MM.1S (cell line): Measurements from ENCODE around the gene LRRN2.

Source experiments
- DNase-seq: peaks from one replicate; pipeline ENCODE4 v3.0.0-alpha.2; 2015
- H2AFZ ChIP-seq: fragments of 300-600 bp; sonication (generic); 2 replicates; pipeline ENCODE4 v1.6.0; 2016; ENCODE audit warnings: antibody characterized with exemption, low read length
- H3F3A ChIP-seq: fragments of 300-600 bp; sonication (generic); 2 replicates; pipeline ENCODE4 v1.6.1; 2016; ENCODE audit warnings: mild to moderate bottlenecking, antibody characterized with exemption, low read length, moderate library complexity, mixed read lengths; ENCODE audit not compliant: insufficient read depth
- H3K27ac ChIP-seq: fragments of 300-600 bp; sonication (generic); 2 replicates; pipeline ENCODE4 v1.5.1; 2016; ENCODE audit warnings: mild to moderate bottlenecking, low read length
- H3K27me3 ChIP-seq: fragments of 300-600 bp; sonication (generic); replicated peaks from 2 replicates; pipeline ENCODE4 v1.6.0; 2016; ENCODE audit warnings: low read length; ENCODE audit not compliant: insufficient read depth
- H3K36me3 ChIP-seq: fragments of 300-600 bp; sonication (generic); replicated peaks from 2 replicates; pipeline ENCODE4 v1.6.1; 2016; ENCODE audit warnings: mild to moderate bottlenecking, low read length, mixed read lengths; ENCODE audit not compliant: insufficient read depth
- H3K4me1 ChIP-seq: fragments of 300-600 bp; sonication (generic); 2 replicates; pipeline ENCODE4 v1.6.1; 2016; ENCODE audit warnings: low read length, mixed read lengths
- H3K4me2 ChIP-seq: fragments of 300-600 bp; sonication (generic); 2 replicates; pipeline ENCODE4 v1.6.0; 2016; ENCODE audit warnings: low read depth, low read length
- H3K4me3 ChIP-seq: fragments of 300-600 bp; sonication (generic); 2 replicates; pipeline ENCODE4 v1.5.1; 2016; ENCODE audit warnings: low read length, mixed read lengths
- H3K79me2 ChIP-seq: fragments of 300-600 bp; sonication (generic); 2 replicates; pipeline ENCODE4 v1.6.1; 2016; ENCODE audit warnings: mixed run types, low read length, mixed read lengths
- H3K9ac ChIP-seq: fragments of 300-600 bp; sonication (generic); 2 replicates; pipeline ENCODE4 v1.6.1; 2016; ENCODE audit warnings: low read length, mixed read lengths
- H3K9me2 ChIP-seq: fragments of 300-600 bp; sonication (generic); replicated peaks from 2 replicates; pipeline ENCODE4 v1.6.1; 2016; ENCODE audit warnings: mild to moderate bottlenecking, low read length, mixed read lengths; ENCODE audit not compliant: insufficient read depth
- H3K9me3 ChIP-seq: fragments of 300-600 bp; sonication (generic); replicated peaks from 2 replicates; pipeline ENCODE4 v1.6.1; 2016; ENCODE audit warnings: mild to moderate bottlenecking, low read length, mixed read lengths; ENCODE audit not compliant: insufficient read depth
- H4K20me1 ChIP-seq: fragments of 300-600 bp; sonication (generic); 2 replicates; pipeline ENCODE4 v1.6.1; 2016; ENCODE audit warnings: mild to moderate bottlenecking, low read length, moderate library complexity, mixed read lengths; ENCODE audit not compliant: insufficient read depth
- EZH2 ChIP-seq: fragments of 300-600 bp; sonication (generic); optimal IDR thresholded peaks from 2 replicates; pipeline ENCODE3; 2017; ENCODE audit warnings: low read depth, mild to moderate bottlenecking, antibody characterized with exemption, low read length, mixed read lengths
- EZH2phosphoT487 ChIP-seq: fragments of 300-600 bp; sonication (generic); IDR thresholded peaks from 2 replicates; pipeline ENCODE4 v1.6.1; 2018; ENCODE audit warnings: antibody characterized with exemption, low read length
- TF ChIP-seq, protein P1 (sequence below): fragments of 300-600 bp; sonication (generic); IDR thresholded peaks from 2 replicates; pipeline ENCODE4 v1.5.1; 2016; ENCODE audit warnings: antibody characterized with exemption, low read length, mixed read lengths

The LRRN2 gene

DNA sequence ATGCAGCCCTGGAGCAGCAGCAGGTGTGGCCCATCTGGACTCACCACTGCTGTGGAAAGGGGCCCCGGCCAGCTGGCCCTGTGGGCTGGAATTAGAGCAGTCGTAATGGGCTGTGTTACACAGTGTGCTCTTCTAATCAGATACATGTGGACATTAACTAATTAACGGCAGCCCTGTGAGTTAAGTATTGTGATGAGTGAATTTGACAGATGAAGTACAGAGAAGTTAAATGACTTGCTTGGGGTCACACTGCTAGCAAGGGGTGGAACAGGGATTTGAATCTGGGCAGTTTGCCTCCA lies 110.7 kb downstream of the LRRN2 start:
- Histone ChIP-seq H3K4me2 (no peak overlapping the region), H3F3A (peaks cover 21% of the 10 kb centered on the region), H3K79me2 (no peaks in the 10 kb centered on the region), H3K9me2 (no peaks in the 10 kb centered on the region), H2AFZ (no peak overlapping the region), H3K9ac (no peak overlapping the region), H3K9me3 (no peaks in the 10 kb centered on the region), H3K36me3 (no peaks in the 10 kb centered on the region), H3K27me3 (no peaks in the 10 kb centered on the region), H3K4me1 (peaks cover 18% of the 10 kb centered on the region), H3K27ac (no peak overlapping the region), H3K4me3 (no peak overlapping the region), H4K20me1 (no peaks in the 10 kb centered on the region)
- DNase-seq = no peak
- TF ChIP-seq EZH2 = no peak

- no peak for DNase-seq
- Histone ChIP-seq H3K27me3 (no peaks in the 10 kb centered on the region), H3K9me3 (no peaks in the 10 kb centered on the region), H3K27ac (no peak overlapping the region), H4K20me1 (no peaks in the 10 kb centered on the region), H3K4me3 (no peak overlapping the region), H3K9me2 (no peaks in the 10 kb centered on the region), H3K4me2 (no peak overlapping the region), H2AFZ (no peak overlapping the region), H3K9ac (no peak overlapping the region), H3K79me2 (no peaks in the 10 kb centered on the region), H3K36me3 (no peaks in the 10 kb centered on the region), H3K4me1 (peaks cover 14% of the 10 kb centered on the region), H3F3A (peaks cover 15% of the 10 kb centered on the region)
- TF ChIP-seq, protein P1, sequence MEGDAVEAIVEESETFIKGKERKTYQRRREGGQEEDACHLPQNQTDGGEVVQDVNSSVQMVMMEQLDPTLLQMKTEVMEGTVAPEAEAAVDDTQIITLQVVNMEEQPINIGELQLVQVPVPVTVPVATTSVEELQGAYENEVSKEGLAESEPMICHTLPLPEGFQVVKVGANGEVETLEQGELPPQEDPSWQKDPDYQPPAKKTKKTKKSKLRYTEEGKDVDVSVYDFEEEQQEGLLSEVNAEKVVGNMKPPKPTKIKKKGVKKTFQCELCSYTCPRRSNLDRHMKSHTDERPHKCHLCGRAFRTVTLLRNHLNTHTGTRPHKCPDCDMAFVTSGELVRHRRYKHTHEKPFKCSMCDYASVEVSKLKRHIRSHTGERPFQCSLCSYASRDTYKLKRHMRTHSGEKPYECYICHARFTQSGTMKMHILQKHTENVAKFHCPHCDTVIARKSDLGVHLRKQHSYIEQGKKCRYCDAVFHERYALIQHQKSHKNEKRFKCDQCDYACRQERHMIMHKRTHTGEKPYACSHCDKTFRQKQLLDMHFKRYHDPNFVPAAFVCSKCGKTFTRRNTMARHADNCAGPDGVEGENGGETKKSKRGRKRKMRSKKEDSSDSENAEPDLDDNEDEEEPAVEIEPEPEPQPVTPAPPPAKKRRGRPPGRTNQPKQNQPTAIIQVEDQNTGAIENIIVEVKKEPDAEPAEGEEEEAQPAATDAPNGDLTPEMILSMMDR = no peak
- no peak for TF ChIP-seq EZH2
- TF ChIP-seq EZH2phosphoT487 = no peak
These were observed 111.3 kb downstream of the LRRN2 start for GRCh38 chr1:204574016-204574864.

DNA sequence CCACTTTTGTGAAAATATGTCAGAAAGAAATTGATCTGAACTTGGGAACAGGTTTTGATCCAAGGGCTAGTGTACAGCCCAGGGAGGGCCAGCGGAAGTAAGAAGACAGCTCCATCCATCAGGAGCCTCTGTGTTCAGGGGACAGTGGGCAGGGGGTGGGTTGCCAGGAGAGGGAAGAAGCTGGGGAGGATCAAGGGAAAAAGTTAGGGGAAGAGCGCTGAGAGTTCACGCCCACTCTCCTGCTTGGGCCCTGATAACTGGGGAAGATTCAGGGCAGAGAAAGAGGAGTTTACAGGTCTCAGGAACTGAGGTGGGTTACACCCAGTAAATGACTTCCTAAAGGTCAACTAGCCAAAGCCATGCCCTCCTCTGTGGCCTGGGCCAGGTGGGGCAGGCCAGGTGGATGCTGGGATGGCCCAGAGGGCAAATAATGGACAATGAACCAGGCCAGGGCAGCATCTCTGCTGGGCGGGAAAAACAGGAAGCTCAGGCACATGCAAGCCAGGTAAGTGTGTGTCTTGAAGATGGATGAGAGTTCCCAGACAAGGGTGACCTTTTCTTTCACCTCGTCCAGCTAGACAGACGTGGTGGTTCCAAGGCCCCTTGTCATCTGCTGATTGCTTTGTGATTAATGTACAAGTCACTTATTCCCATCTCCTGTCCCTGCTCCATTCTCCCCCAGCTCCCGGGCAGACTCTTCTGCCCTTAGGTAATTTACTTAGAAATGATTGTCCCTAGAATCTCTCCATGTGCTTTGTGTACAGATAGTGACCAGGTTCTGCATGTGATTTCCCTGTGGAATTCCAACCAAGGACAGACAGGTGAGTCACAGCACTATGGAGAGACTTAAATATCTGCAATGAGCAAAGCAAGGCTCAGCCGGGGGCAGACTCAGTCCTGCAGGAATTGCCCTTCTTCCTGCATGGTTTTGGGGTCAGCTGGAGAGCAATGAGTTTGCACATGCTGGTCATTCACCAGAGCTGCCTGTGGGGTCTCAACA lies 112.3 kb downstream of the LRRN2 start:
- no peak overlapping the region for H3K4me3 ChIP-seq
- H3K79me2 ChIP-seq = no peaks in the 10 kb centered on the region
- no peaks in the 10 kb centered on the region for H3K9me3 ChIP-seq
- no peak for TF ChIP-seq EZH2phosphoT487
- TF ChIP-seq, protein P1 = no peak
- DNase-seq = no peak
- H3K9me2 ChIP-seq = no peaks in the 10 kb centered on the region
- H3F3A ChIP-seq = peaks cover 5% of the 10 kb centered on the region
- H3K4me1 ChIP-seq = peaks cover 9% of the 10 kb centered on the region
- no peaks in the 10 kb centered on the region for H3K36me3 ChIP-seq
- no peak overlapping the region for H3K9ac ChIP-seq
- no peaks in the 10 kb centered on the region for H3K27me3 ChIP-seq
- H3K27ac ChIP-seq = no peak overlapping the region
- H2AFZ ChIP-seq = no peak overlapping the region
- H4K20me1 ChIP-seq = no peaks in the 10 kb centered on the region
- no peak overlapping the region for H3K4me2 ChIP-seq
